HL-60 (cell line): ENCODE measurements around the gene SVIL.
"Not testable (repeated sequence)": the region's sequence is repeated elsewhere in the genome, so short reads cannot be mapped to it uniquely, and the experiment has no call there.

Experiments
- DNase-seq, 2 experiments: peaks; one replicate each; pipeline ENCODE4 v3.0.0-alpha.2; 2010 to 2020; ENCODE audit warnings: low read depth in 1 of 2, low spot score in 1 of 2
- H3K27ac ChIP-seq: fragments of 250-450 bp; sonication (Bioruptor Pico); replicated peaks from 2 replicates; pipeline ENCODE4 v1.5.1; 2020; ENCODE audit warnings: mild to moderate bottlenecking, moderate library complexity
- H3K27me3 ChIP-seq: fragments of 250-450 bp; sonication (Bioruptor Pico); 2 replicates; pipeline ENCODE4 v1.5.1; 2021; ENCODE audit warnings: mild to moderate bottlenecking, moderate library complexity; ENCODE audit not compliant: insufficient read depth, poor library complexity, severe bottlenecking
- H3K4me3 ChIP-seq: replicated peaks from 2 replicates; pipeline ENCODE4 v1.5.1; 2011; ENCODE audit warnings: mild to moderate bottlenecking, control low read depth, low read length; ENCODE audit not compliant: insufficient read depth
- CTCF ChIP-seq: IDR thresholded peaks from one replicate; pipeline ENCODE4 v1.5.1; 2011; ENCODE audit warnings: low read length, control low read depth, inconsistent platforms; ENCODE audit not compliant: insufficient read depth
- GABPA ChIP-seq: IDR thresholded peaks from 2 replicates; pipeline ENCODE4 v1.6.1; 2012; ENCODE audit warnings: low read depth
- POLR2AphosphoS5 ChIP-seq: IDR thresholded peaks from 2 replicates; pipeline ENCODE4 v1.6.1; 2012; ENCODE audit warnings: low read depth
- SPI1 ChIP-seq: IDR thresholded peaks from 2 replicates; pipeline ENCODE4 v1.6.1; 2012; ENCODE audit warnings: low read depth, mild to moderate bottlenecking, borderline replicate concordance
- TF ChIP-seq, protein P1 (sequence below): IDR thresholded peaks from 2 replicates; pipeline ENCODE4 v1.6.1; 2012; ENCODE audit warnings: low read depth; ENCODE audit not compliant: insufficient replicate concordance

The SVIL gene

DNA sequence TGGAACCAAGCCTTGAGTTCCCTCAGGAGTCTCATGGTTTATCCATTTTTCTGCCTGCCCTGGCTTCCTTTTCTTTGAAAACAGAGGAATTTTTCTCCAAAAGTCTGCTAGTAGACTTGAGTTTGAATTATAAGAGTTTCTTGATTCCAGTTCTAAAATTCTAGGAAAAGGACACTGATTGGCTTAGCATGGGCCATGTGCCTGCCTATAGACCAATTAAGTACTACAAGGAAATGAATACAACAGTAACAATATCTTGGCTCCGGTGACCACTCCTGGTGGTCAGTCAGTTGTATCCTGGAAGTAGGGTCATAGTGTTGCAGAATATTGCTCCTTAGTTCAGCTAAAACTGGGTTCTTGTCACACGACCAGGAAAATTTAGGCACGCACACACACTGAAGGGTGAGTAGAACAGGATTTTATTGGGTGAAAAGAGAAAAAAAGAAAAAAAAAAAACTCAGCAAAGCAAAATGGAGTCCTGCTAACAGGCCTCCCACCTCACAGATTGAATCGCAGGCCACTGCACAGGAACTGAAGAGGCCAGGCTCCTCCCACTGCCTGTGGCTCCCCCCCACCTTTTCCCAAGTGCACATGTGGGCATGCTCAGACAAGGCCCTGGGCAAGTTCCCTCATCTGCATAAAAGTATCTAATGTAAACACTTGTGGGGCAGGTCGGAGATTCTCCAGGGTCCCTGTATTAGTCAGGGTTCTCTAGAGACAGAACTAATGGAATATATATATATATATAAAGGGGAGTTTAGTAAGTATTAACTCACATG lies 190.8 kb downstream of the SVIL start:
- Histone ChIP-seq H3K27me3 (no peaks in the 10 kb centered on the region), H3K27ac (no peak overlapping the region), H3K4me3 (no peak overlapping the region)
- no peak for DNase-seq
- TF ChIP-seq POLR2AphosphoS5 (no peak), GABPA (no peak), CTCF (no peak), SPI1 (no peak)
- TF ChIP-seq, protein P1, sequence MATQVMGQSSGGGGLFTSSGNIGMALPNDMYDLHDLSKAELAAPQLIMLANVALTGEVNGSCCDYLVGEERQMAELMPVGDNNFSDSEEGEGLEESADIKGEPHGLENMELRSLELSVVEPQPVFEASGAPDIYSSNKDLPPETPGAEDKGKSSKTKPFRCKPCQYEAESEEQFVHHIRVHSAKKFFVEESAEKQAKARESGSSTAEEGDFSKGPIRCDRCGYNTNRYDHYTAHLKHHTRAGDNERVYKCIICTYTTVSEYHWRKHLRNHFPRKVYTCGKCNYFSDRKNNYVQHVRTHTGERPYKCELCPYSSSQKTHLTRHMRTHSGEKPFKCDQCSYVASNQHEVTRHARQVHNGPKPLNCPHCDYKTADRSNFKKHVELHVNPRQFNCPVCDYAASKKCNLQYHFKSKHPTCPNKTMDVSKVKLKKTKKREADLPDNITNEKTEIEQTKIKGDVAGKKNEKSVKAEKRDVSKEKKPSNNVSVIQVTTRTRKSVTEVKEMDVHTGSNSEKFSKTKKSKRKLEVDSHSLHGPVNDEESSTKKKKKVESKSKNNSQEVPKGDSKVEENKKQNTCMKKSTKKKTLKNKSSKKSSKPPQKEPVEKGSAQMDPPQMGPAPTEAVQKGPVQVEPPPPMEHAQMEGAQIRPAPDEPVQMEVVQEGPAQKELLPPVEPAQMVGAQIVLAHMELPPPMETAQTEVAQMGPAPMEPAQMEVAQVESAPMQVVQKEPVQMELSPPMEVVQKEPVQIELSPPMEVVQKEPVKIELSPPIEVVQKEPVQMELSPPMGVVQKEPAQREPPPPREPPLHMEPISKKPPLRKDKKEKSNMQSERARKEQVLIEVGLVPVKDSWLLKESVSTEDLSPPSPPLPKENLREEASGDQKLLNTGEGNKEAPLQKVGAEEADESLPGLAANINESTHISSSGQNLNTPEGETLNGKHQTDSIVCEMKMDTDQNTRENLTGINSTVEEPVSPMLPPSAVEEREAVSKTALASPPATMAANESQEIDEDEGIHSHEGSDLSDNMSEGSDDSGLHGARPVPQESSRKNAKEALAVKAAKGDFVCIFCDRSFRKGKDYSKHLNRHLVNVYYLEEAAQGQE = no peak

GRCh38 chr10:29440981-29441380 lies 193.8 kb downstream of the SVIL start:
- Histone ChIP-seq H3K27ac (no peak overlapping the region), H3K27me3 (no peaks in the 10 kb centered on the region), H3K4me3 (no peak overlapping the region)
- TF ChIP-seq SPI1 (no peak), POLR2AphosphoS5 (no peak)
- no peak for DNase-seq

- not testable (repeated sequence) for H3K27ac ChIP-seq, H3K4me3 ChIP-seq, H3K27me3 ChIP-seq, DNase-seq
These were observed 195.8 kb downstream of the SVIL start for GRCh38 chr10:29439005-29439404.

GRCh38 chr10:29438271-29438670 lies 196.5 kb downstream of the SVIL start:
- no peak overlapping the region for H3K4me3 ChIP-seq
- H3K27ac ChIP-seq = no peak overlapping the region
- TF ChIP-seq GABPA (no peak), POLR2AphosphoS5 (no peak), CTCF (no peak), SPI1 (no peak)
- TF ChIP-seq, protein P1 = no peak
- DNase-seq = no peak
- H3K27me3 ChIP-seq = no peaks in the 10 kb centered on the region

- Histone ChIP-seq H3K4me3 (no peak overlapping the region), H3K27ac (no peak overlapping the region), H3K27me3 (no peaks in the 10 kb centered on the region)
- TF ChIP-seq, protein P1 = no peak
- DNase-seq = no peak
These were observed 196.9 kb downstream of the SVIL start for GRCh38 chr10:29437871-29438270.
